HepG2 (cell line): ENCODE results near the gene ZBTB44. TPM values are rescaled to one million over a fixed set of nuclear protein-coding genes. Genes with fewer than 3 reads are reported as not detected.

ENCODE experiments used
- ATAC-seq: fragments of 200-7000 bp; cut with Tn5 transposase; 3 replicates; pipeline ENCODE4 v1.9.1; 2020; ENCODE audit warnings: mild to moderate bottlenecking, moderate library complexity
- BruUV-seq: library from RNA; stranded (reverse); fragments of 400-500 nt; replicated peaks from 2 replicates; lab custom pipeline; 2021; lab: Mats Ljungman, UMichigan
- CTCF ChIA-PET: fragments of 300-600 bp; formaldehyde crosslinking; extraction: SDS; loops from one replicate; lab custom pipeline; 2021; ENCODE audit warnings: low total read pairs, inconsistent platforms, low intra/inter-chr PET ratio; lab: Yijun Ruan, JAX
- POLR2A ChIA-PET: fragments of 350-600 bp; sonication (Branson Sonifier 250); formaldehyde crosslinking; loops from one replicate; lab custom pipeline; 2020; ENCODE audit warnings: antibody characterized with exemption, inconsistent platforms; lab: Yijun Ruan, JAX
- DNase-seq: peaks from one replicate; pipeline ENCODE4 v3.0.0-alpha.2; 2015; ENCODE audit warnings: low spot score
- FAIRE-seq: peaks from 3 replicates; lab custom pipeline; 2011; peaks lifted over from hg19 to GRCh38; lab: Jason Lieb, UNC
- H2AFZ ChIP-seq: one replicate; pipeline ENCODE4 v1.6.1; 2011; ENCODE audit warnings: low read length, inconsistent platforms
- H3K27ac ChIP-seq: fragments of 300-600 bp; 3 replicates; pipeline ENCODE4 v1.8.0; 2011; ENCODE audit warnings: mixed run types, mild to moderate bottlenecking, mixed read lengths, low read length, inconsistent platforms; ENCODE audit not compliant: insufficient read depth; ENCODE audit errors: extremely low read length
- H3K27me3 ChIP-seq, 2 experiments: fragments of 200-600 bp in 1 of 2; 2 replicates in 1 of 2; 3 replicates in 1 of 2; pipeline versions ENCODE4 v1.6.0 to v1.8.0; 2011; ENCODE audit warnings: low read length in 2 of 2, mild to moderate bottlenecking in 2 of 2, moderate library complexity in 2 of 2, inconsistent platforms in 1 of 2; ENCODE audit not compliant: insufficient read depth in 2 of 2, control insufficient read depth in 1 of 2
- H3K36me3 ChIP-seq, 2 experiments: fragments of 200-600 bp in 1 of 2; replicated peaks in 1 of 2; 2 replicates in 1 of 2; 3 replicates in 1 of 2; pipeline versions ENCODE4 v1.5.1 to v1.8.0; 2011; ENCODE audit warnings: low read length in 2 of 2, inconsistent platforms in 1 of 2; ENCODE audit not compliant: insufficient read depth in 2 of 2, control insufficient read depth in 1 of 2
- H3K4me1 ChIP-seq: 2 replicates; pipeline ENCODE4 v1.5.1; 2012; ENCODE audit warnings: low read length, inconsistent platforms; ENCODE audit not compliant: insufficient read depth
- H3K4me2 ChIP-seq: 2 replicates; pipeline ENCODE4 v1.6.0; 2011; ENCODE audit warnings: low read depth, low read length, inconsistent platforms
- H3K4me3 ChIP-seq, 3 experiments: fragments of 200-600 bp in 1 of 3; sonication (generic), shearing (Covaris generic) in 1 of 3; replicated peaks in 1 of 3; 2 replicates each; pipeline ENCODE4 v1.5.1; 2011 to 2016; ENCODE audit warnings: low read length in 3 of 3, inconsistent platforms in 2 of 3, low read depth in 2 of 3, mild to moderate bottlenecking in 2 of 3, control low read depth in 1 of 3, mixed read lengths in 1 of 3; ENCODE audit not compliant: insufficient read depth in 1 of 3
- H3K79me2 ChIP-seq: one replicate; pipeline ENCODE4 v1.6.1; 2011; ENCODE audit warnings: low read length, inconsistent platforms; ENCODE audit not compliant: insufficient read depth
- H3K9ac ChIP-seq: 2 replicates; pipeline ENCODE4 v1.6.0; 2011; ENCODE audit warnings: mild to moderate bottlenecking, low read depth, low read length, inconsistent platforms; ENCODE audit not compliant: insufficient read depth
- H3K9me3 ChIP-seq: 2 replicates; pipeline ENCODE4 v1.5.1; 2012; ENCODE audit warnings: mild to moderate bottlenecking, low read length
- H4K20me1 ChIP-seq: 2 replicates; pipeline ENCODE4 v1.6.0; 2011; ENCODE audit warnings: inconsistent platforms, mild to moderate bottlenecking, low read length, moderate library complexity; ENCODE audit not compliant: insufficient read depth
- CREB1 ChIP-seq, 2 experiments: fragments of 450-650 bp in 1 of 2; IDR thresholded peaks; 2 replicates each; pipeline ENCODE4 v1.6.1; 2016 to 2017; ENCODE audit warnings: control low read depth in 1 of 2, mild to moderate bottlenecking in 1 of 2, missing compliant biosample characterization in 1 of 2, missing genetic modification characterization in 1 of 2
- GATA4 ChIP-seq: sonication (generic); IDR thresholded peaks from 2 replicates; pipeline ENCODE4 v1.6.1; 2016; ENCODE audit warnings: antibody characterized with exemption, low read depth, borderline replicate concordance
- JUN ChIP-seq: sonication (generic); formaldehyde crosslinking; IDR thresholded peaks from 2 replicates; pipeline ENCODE4 v1.4.0; 2020; ENCODE audit warnings: mild to moderate bottlenecking, missing genetic modification reagents
- MLX ChIP-seq: IDR thresholded peaks from 2 replicates; pipeline ENCODE4 v1.6.1; 2016
- MYC ChIP-seq: sonication (generic); formaldehyde crosslinking; IDR thresholded peaks from 2 replicates; pipeline ENCODE4 v1.9.0; 2021; ENCODE audit warnings: missing genetic modification reagents, borderline replicate concordance
- REPIN1 ChIP-seq: sonication (generic); formaldehyde crosslinking; IDR thresholded peaks from 2 replicates; pipeline ENCODE4 v1.8.0; 2022; ENCODE audit warnings: missing genetic modification reagents, low read depth, mild to moderate bottlenecking, borderline replicate concordance
- SMARCE1 ChIP-seq: fragments of 450-650 bp; IDR thresholded peaks from 2 replicates; pipeline ENCODE4 v1.6.1; 2017; ENCODE audit warnings: borderline replicate concordance
- TCF7 ChIP-seq: sonication (generic); IDR thresholded peaks from 2 replicates; pipeline ENCODE4 v1.6.1; 2016; ENCODE audit warnings: antibody characterized with exemption, low read depth
- ZFP36 ChIP-seq: fragments of 150-350 bp; IDR thresholded peaks from 2 replicates; pipeline ENCODE4 v1.6.1; 2018; ENCODE audit warnings: borderline replicate concordance, low read length, low read depth; ENCODE audit not compliant: partially characterized antibody
- ZNF232 ChIP-seq: sonication (generic); formaldehyde crosslinking; IDR thresholded peaks from 2 replicates; pipeline ENCODE4 v1.4.0; 2020; ENCODE audit warnings: missing genetic modification reagents, borderline replicate concordance
- ZNF563 ChIP-seq: sonication (generic); formaldehyde crosslinking; IDR thresholded peaks from 2 replicates; pipeline ENCODE4 v1.8.0; 2022; ENCODE audit warnings: mild to moderate bottlenecking, moderate library complexity, missing genetic modification reagents
- ZNF678 ChIP-seq: sonication (generic); formaldehyde crosslinking; IDR thresholded peaks from 2 replicates; pipeline ENCODE4 v1.4.0; 2020; ENCODE audit warnings: mild to moderate bottlenecking, missing genetic modification reagents
- ZNF784 ChIP-seq: sonication (generic); formaldehyde crosslinking; IDR thresholded peaks from 2 replicates; pipeline ENCODE4 v1.5.1; 2020; ENCODE audit warnings: missing genetic modification reagents, mild to moderate bottlenecking, borderline replicate concordance
- whole genome bisulfite sequencing: methylation state at CpG from one replicate; pipeline ENCODE4 v1.1.6; 2017; ENCODE audit warnings: low lambda C conversion rate; 5-methylcytosine and 5-hydroxymethylcytosine counted together
- in situ Hi-C: cut with HindIII; loops from 2 replicates; pipeline ENCODE4 v1.10.0; 2017; ENCODE audit warnings: low pct_unique_long_range_greater_than_20kb; ENCODE audit not compliant: extremely low pct_ligation_motif_present
- intact Hi-C: fragments of 100-400 bp; cut with micrococcal nuclease; formaldehyde crosslinking; loops from one replicate; pipeline ENCODE4 v1.10.0; 2022; ENCODE audit not compliant: unreplicated experiment
- polyA plus RNA-seq, 8 experiments: library from polyadenylated mRNA; depleted of rRNA in 3 of 8; stranded (reverse) in 7 of 8; unstranded in 1 of 8; fragments of >200 nt; fragmentation: Illumina TruSeq in 4 of 8; extraction: Trizol in 4 of 8; gene quantifications; 2 replicates each; pipeline versions ENCODE4 v1.2.1 to v1.2.3, GENCODE V29; 2011 to 2016; ENCODE audit warnings: low read depth in 4 of 8, missing spikeins in 1 of 8, mixed read lengths in 1 of 8; ENCODE audit not compliant: insufficient read depth in 1 of 8
- total RNA-seq, 5 experiments: library from RNA; depleted of rRNA; stranded (reverse); fragments of >200 nt; fragmentation: Illumina TruSeq; extraction: Trizol; gene quantifications; 2 replicates each; pipeline ENCODE4 v1.2.3, GENCODE V29; 2016; ENCODE audit warnings: low read depth in 1 of 5
- TF ChIP-seq, protein P1 (sequence below): sonication (generic); formaldehyde crosslinking; IDR thresholded peaks from 2 replicates; pipeline ENCODE4 v1.4.0; 2020; ENCODE audit warnings: missing genetic modification reagents
- TF ChIP-seq, protein P2 (sequence below): sonication (generic); formaldehyde crosslinking; IDR thresholded peaks from 2 replicates; pipeline ENCODE4 v1.8.0; 2022; ENCODE audit warnings: mild to moderate bottlenecking, missing genetic modification reagents
- TF ChIP-seq, protein P3 (sequence below): sonication (generic); formaldehyde crosslinking; IDR thresholded peaks from 2 replicates; pipeline ENCODE4 v1.4.0; 2020; ENCODE audit warnings: mild to moderate bottlenecking, low read depth, missing genetic modification reagents

ZBTB44 gene
- total and polyA plus RNA-seq, 2 of the 13 experiments (the other 11 are each of a cell fraction or from before 2014, with no cell fraction given), result 22.8 to 23.6 TPM

DNA sequence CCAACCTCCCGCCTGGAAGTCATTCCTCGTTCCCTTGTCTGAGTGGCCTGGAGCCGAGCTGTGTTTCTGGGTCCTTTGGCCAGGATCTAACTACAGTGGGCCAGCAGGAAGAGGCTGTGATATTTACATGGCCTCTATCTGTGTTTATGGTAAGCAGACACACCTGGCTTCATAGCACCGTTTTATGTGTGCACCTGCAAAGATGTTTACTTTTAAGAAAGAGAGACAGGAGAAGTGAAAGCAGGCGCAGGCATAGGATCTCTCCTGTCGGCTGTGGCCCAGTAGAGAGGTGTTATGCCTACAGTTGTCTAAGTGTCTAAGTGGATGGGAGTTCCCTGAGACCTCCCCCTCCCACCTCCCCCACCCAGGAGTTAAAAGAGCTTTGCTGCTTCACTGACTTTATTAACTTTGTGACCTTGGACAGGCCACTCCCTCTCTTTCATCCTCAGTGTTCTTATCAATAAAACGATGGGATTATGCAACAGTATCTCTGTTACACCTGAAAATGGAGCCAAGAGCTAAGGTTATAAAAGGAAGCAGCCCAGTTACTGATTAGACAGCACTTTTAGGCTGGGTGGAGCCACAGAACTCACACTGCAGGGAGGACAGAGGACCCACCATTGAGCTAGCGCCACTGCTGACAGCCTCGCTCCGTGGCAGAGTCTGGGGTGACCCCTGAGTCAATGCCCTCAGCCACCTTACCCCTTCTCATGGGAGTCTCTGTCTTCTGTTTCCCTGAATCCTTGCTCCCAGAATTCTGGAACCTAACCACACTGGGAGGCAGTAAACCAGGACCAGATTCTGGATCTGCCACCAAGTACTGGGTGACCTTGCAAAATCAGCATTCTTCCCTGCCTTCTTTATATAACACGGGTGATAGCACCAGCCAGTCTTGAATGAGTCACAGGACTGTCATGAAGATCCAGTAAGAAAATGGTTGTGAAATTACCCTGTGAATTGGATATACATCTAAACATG, 133.1 kb downstream of the ZBTB44 start:
- FAIRE-seq (peak; percentile 100), DNase-seq (peak; percentile 99), ATAC-seq (peak; percentile 96)
- H3K79me2 ChIP-seq, result no peaks in the 10 kb centered on the region
- POLR2A ChIA-PET, result interaction anchor here (0.6 to 2.5 kb wide), 20 partner anchors 9 to 358 kb away, joined by 3 to 38 read pairs (median 4); partner anchors contain the start of gene PRDM10
- no peaks in the 10 kb centered on the region for H4K20me1 ChIP-seq
- H3K27me3 ChIP-seq, result no peaks in the 10 kb centered on the region
- TSS peak; percentile 98 for BruUV-seq
- peaks cover 45% of the 10 kb centered on the region for H3K4me1 ChIP-seq
- H3K36me3 ChIP-seq, result no peaks in the 10 kb centered on the region
- peak overlapping the region; percentile 88 for H2AFZ ChIP-seq
- H3K27ac ChIP-seq, result peak overlapping the region; percentile 97
- H3K4me2 ChIP-seq, result peak overlapping the region; percentile 96
- H3K9me3 ChIP-seq, result no peaks in the 10 kb centered on the region
- H3K4me3 ChIP-seq, result peak overlapping the region; percentile 35 to 66 (median 51)
- CTCF ChIA-PET, result no interaction called here
- 0% methylated on average over 10 of the region's 11 CpGs for WGBS
- peak overlapping the region; percentile 75 for H3K9ac ChIP-seq
- in situ Hi-C loops (no loop called here), intact Hi-C loops (loop anchor here (1.0 kb wide), 1 partner anchor 37 kb away; no protein-coding TSS in a partner anchor)
- peak; percentile 91 for TF ChIP-seq REPIN1
- peak; percentile 94 for TF ChIP-seq GATA4
- TF ChIP-seq TCF7, result peak; percentile 97
- TF ChIP-seq MYC (CRISPR knock-in tag), result peak; percentile 58; the same call in 1 of the 2 replicates
- TF ChIP-seq, protein P1, sequence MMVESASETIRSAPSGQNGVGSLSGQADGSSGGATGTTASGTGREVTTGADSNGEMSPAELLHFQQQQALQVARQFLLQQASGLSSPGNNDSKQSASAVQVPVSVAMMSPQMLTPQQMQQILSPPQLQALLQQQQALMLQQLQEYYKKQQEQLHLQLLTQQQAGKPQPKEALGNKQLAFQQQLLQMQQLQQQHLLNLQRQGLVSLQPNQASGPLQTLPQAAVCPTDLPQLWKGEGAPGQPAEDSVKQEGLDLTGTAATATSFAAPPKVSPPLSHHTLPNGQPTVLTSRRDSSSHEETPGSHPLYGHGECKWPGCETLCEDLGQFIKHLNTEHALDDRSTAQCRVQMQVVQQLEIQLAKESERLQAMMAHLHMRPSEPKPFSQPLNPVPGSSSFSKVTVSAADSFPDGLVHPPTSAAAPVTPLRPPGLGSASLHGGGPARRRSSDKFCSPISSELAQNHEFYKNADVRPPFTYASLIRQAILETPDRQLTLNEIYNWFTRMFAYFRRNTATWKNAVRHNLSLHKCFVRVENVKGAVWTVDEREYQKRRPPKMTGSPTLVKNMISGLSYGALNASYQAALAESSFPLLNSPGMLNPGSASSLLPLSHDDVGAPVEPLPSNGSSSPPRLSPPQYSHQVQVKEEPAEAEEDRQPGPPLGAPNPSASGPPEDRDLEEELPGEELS (CRISPR knock-in tag), result peak; percentile 90
- no peak for TF ChIP-seq ZNF784 (CRISPR knock-in tag)
- TF ChIP-seq ZNF678 (CRISPR knock-in tag), result no peak
- TF ChIP-seq, protein P2, sequence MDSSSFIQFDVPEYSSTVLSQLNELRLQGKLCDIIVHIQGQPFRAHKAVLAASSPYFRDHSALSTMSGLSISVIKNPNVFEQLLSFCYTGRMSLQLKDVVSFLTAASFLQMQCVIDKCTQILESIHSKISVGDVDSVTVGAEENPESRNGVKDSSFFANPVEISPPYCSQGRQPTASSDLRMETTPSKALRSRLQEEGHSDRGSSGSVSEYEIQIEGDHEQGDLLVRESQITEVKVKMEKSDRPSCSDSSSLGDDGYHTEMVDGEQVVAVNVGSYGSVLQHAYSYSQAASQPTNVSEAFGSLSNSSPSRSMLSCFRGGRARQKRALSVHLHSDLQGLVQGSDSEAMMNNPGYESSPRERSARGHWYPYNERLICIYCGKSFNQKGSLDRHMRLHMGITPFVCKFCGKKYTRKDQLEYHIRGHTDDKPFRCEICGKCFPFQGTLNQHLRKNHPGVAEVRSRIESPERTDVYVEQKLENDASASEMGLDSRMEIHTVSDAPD (CRISPR knock-in tag), result peak; percentile 52; the same call in 1 of the 2 replicates
- peak; percentile 78; the same call in 1 of the 2 replicates for TF ChIP-seq ZNF232 (CRISPR knock-in tag)
- TF ChIP-seq ZFP36, result no peak
- peak; percentile 61 for TF ChIP-seq JUN (CRISPR knock-in tag)
- 0 out of 2 replicates have a peak, but pooled peaks have one; percentile 40 for TF ChIP-seq MLX
- TF ChIP-seq SMARCE1, result no peak
- TF ChIP-seq, protein P3, sequence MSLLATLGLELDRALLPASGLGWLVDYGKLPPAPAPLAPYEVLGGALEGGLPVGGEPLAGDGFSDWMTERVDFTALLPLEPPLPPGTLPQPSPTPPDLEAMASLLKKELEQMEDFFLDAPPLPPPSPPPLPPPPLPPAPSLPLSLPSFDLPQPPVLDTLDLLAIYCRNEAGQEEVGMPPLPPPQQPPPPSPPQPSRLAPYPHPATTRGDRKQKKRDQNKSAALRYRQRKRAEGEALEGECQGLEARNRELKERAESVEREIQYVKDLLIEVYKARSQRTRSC (CRISPR knock-in tag), result 0 out of 2 replicates have a peak, but pooled peaks have one; percentile 38
- TF ChIP-seq CREB1 (IDR thresholded peaks at IDR 0.05), result no peak
- peak; percentile 77 for TF ChIP-seq CREB1 (CRISPR knock-in tag; IDR thresholded peaks at IDR 0.05)
- peak; percentile 29; the same call in 1 of the 2 replicates for TF ChIP-seq ZNF563 (CRISPR knock-in tag)
